ENCODE data around the gene TRIM67. TPM values are rescaled to one million over a fixed set of nuclear protein-coding genes. Genes with fewer than 3 reads are reported as not detected.
A peak's percentile ranks its signal among the peaks of the same experiment; 100 is the strongest.

TRIM67 gene
- total and polyA plus RNA-seq, 9 of the 15 experiments (the other 6 are each of a cell fraction or from before 2014, with no cell fraction given), result 0.04 to 0.60 (median 0.31) TPM

GRCh38 chr1:231159963-231160761 is 1.7 kb upstream of the TRIM67 start (continued):
- TF ChIP-seq VEZF1 (CRISPR knock-in tag; IDR thresholded peaks at IDR 0.05), result peak; percentile 69
- TF ChIP-seq E2F8 (IDR thresholded peaks at IDR 0.05; ENCODE audit: low read depth, partially characterized antibody), result peak; percentile 64
- TF ChIP-seq EGR1 (conservative IDR thresholded peaks at IDR 0.05), result no peak
- TF ChIP-seq SP2 (IDR thresholded peaks at IDR 0.05; ENCODE audit: extremely low read depth, low read depth, low read length, poor library complexity, severe bottlenecking), result no peak
- TF ChIP-seq ELK1 (CRISPR knock-in tag; IDR thresholded peaks at IDR 0.05), result no peak
- TF ChIP-seq SREBF1 (IDR thresholded peaks at IDR 0.05; ENCODE audit: borderline replicate concordance, low read depth, low read length), result no peak
- no peak for TF ChIP-seq ZNF57 (CRISPR knock-in tag; IDR thresholded peaks at IDR 0.05)
- no peak for TF ChIP-seq ZC3H11A (IDR thresholded peaks at IDR 0.05; ENCODE audit: low read depth, low read length)
- TF ChIP-seq ZNF699 (CRISPR knock-in tag; IDR thresholded peaks at IDR 0.05; ENCODE audit: insufficient replicate concordance), result no peak
- peak; percentile 96 to 98 for TF ChIP-seq TRIM24 (IDR thresholded peaks at IDR 0.05)
- TF ChIP-seq ZNF512 (tag; IDR thresholded peaks at IDR 0.05), result no peak
- peak; percentile 43; the same call in 1 of the 2 replicates for TF ChIP-seq ZNF79 (CRISPR knock-in tag; IDR thresholded peaks at IDR 0.05; ENCODE audit: low read depth)
- TF ChIP-seq CBFA2T2 (conservative IDR thresholded peaks at IDR 0.05), result peak; percentile 99
- 0 out of 2 replicates have a peak, but pooled peaks have one; percentile 57 for TF ChIP-seq HNRNPUL1 (IDR thresholded peaks at IDR 0.05; ENCODE audit: low read length)
- TF ChIP-seq HNRNPLL (IDR thresholded peaks at IDR 0.05; ENCODE audit: low read depth, low read length, poor library complexity, severe bottlenecking), result no peak
- no peak for TF ChIP-seq CTCFL (IDR thresholded peaks at IDR 0.05; ENCODE audit: borderline replicate concordance, insufficient read depth, low read depth, low read length, poor library complexity, severe bottlenecking)
- TF ChIP-seq POLR2H (tag; IDR thresholded peaks at IDR 0.05; ENCODE audit: low read depth), result no peak
- no peak for TF ChIP-seq THRAP3 (IDR thresholded peaks at IDR 0.05; ENCODE audit: borderline replicate concordance)

Data from K562 (cell line).